IMR-90 (cell line): ENCODE measurements around the gene NUP43. TPM values are rescaled to one million over a fixed set of nuclear protein-coding genes. Genes with fewer than 3 reads are reported as not detected.

Source experiments
- ATAC-seq: fragments of 200-7000 bp; cut with Tn5 transposase; 2 replicates; pipeline ENCODE4 v1.9.1; 2020; ENCODE audit warnings: low read depth, mild to moderate bottlenecking, moderate library complexity
- BruUV-seq: library from RNA; stranded (reverse); fragments of 400-500 nt; replicated peaks from 2 replicates; lab custom pipeline; 2021; lab: Mats Ljungman, UMichigan
- CTCF ChIA-PET: fragments of 300-600 bp; formaldehyde crosslinking; extraction: SDS; loops from one replicate; lab custom pipeline; 2021; ENCODE audit warnings: antibody characterized with exemption; lab: Yijun Ruan, JAX
- POLR2A ChIA-PET: fragments of 300-600 bp; sonication (Branson Sonifier 250); formaldehyde crosslinking; loops from one replicate; lab custom pipeline; 2022; ENCODE audit warnings: antibody characterized with exemption; ENCODE audit not compliant: unreplicated experiment; lab: Charles Lee
- DNase-seq: peaks from one replicate; pipeline ENCODE4 v3.0.0; 2013
- H2AFZ ChIP-seq: replicated peaks from 2 replicates; pipeline ENCODE3; 2013; ENCODE audit warnings: low read length, mild to moderate bottlenecking; ENCODE audit not compliant: poor library complexity
- H2AK5ac ChIP-seq: 2 replicates; pipeline ENCODE4 v1.6.1; 2013; ENCODE audit warnings: low read depth, low read length, inconsistent platforms
- H2AK9ac ChIP-seq: replicated peaks from 2 replicates; pipeline ENCODE3; 2013; ENCODE audit warnings: mild to moderate bottlenecking, low read depth, low read length, moderate library complexity; ENCODE audit not compliant: poor library complexity
- H2BK120ac ChIP-seq: 2 replicates; pipeline ENCODE4 v1.6.1; 2013; ENCODE audit warnings: low read depth, low read length, inconsistent platforms
- H2BK15ac ChIP-seq: 3 replicates; pipeline ENCODE4 v1.6.1; 2013; ENCODE audit warnings: low read depth, low read length, inconsistent platforms
- H2BK20ac ChIP-seq: 2 replicates; pipeline ENCODE4 v1.6.1; 2013; ENCODE audit warnings: low read depth, mild to moderate bottlenecking, inconsistent platforms, low read length, moderate library complexity
- H2BK5ac ChIP-seq: 2 replicates; pipeline ENCODE4 v1.6.1; 2013; ENCODE audit warnings: mild to moderate bottlenecking, low read depth, low read length, inconsistent platforms; ENCODE audit not compliant: poor library complexity, severe bottlenecking
- H3K14ac ChIP-seq: replicated peaks from 2 replicates; pipeline ENCODE4 v1.6.1; 2013; ENCODE audit warnings: low read depth, low read length, inconsistent platforms
- H3K18ac ChIP-seq: 2 replicates; pipeline ENCODE4 v1.6.1; 2013; ENCODE audit warnings: low read depth, low read length, control low read depth
- H3K23ac ChIP-seq: 2 replicates; pipeline ENCODE4 v1.6.1; 2013; ENCODE audit warnings: low read depth, low read length, inconsistent platforms
- H3K27ac ChIP-seq: 2 replicates; pipeline ENCODE4 v1.5.1; 2013; ENCODE audit warnings: mild to moderate bottlenecking, control low read depth, low read length; ENCODE audit not compliant: insufficient read depth
- H3K27me3 ChIP-seq: 2 replicates; pipeline ENCODE4 v1.6.1; 2013; ENCODE audit warnings: low read length; ENCODE audit not compliant: control insufficient read depth, insufficient read depth
- H3K36me3 ChIP-seq: 2 replicates; pipeline ENCODE4 v1.6.1; 2013; ENCODE audit warnings: low read length, mixed read lengths; ENCODE audit not compliant: control insufficient read depth, insufficient read depth
- H3K4ac ChIP-seq: 2 replicates; pipeline ENCODE4 v1.6.1; 2013; ENCODE audit warnings: low read depth, low read length, inconsistent platforms
- H3K4me1 ChIP-seq: 2 replicates; pipeline ENCODE4 v1.6.1; 2013; ENCODE audit warnings: low read length, mixed read lengths; ENCODE audit not compliant: control insufficient read depth, insufficient read depth
- H3K4me2 ChIP-seq: 2 replicates; pipeline ENCODE4 v1.6.1; 2013; ENCODE audit warnings: low read depth, mild to moderate bottlenecking, control low read depth, low read length, moderate library complexity
- H3K4me3 ChIP-seq: 2 replicates; pipeline ENCODE4 v1.5.1; 2013; ENCODE audit warnings: low read depth, mild to moderate bottlenecking, control low read depth, low read length, moderate library complexity; ENCODE audit not compliant: insufficient read depth
- H3K56ac ChIP-seq: 2 replicates; pipeline ENCODE4 v1.6.1; 2013; ENCODE audit warnings: low read length, inconsistent platforms; ENCODE audit not compliant: insufficient read depth; ENCODE audit errors: extremely low read depth
- H3K79me1 ChIP-seq, 2 experiments: 2 replicates each; pipeline ENCODE4 v1.6.1; 2013; ENCODE audit warnings: low read length in 2 of 2, inconsistent platforms in 1 of 2, low read depth in 1 of 2
- H3K9ac ChIP-seq: 2 replicates; pipeline ENCODE4 v1.6.1; 2013; ENCODE audit warnings: low read depth, low read length, control low read depth
- H3K9me1 ChIP-seq: 2 replicates; pipeline ENCODE4 v1.6.1; 2013; ENCODE audit warnings: low read length, inconsistent platforms; ENCODE audit not compliant: insufficient read depth
- H3K9me3 ChIP-seq: 2 replicates; pipeline ENCODE4 v1.6.1; 2013; ENCODE audit warnings: low read length; ENCODE audit not compliant: control insufficient read depth, insufficient read depth
- H4K20me1 ChIP-seq: 2 replicates; pipeline ENCODE4 v1.6.1; 2013; ENCODE audit warnings: low read length, inconsistent platforms; ENCODE audit not compliant: insufficient read depth
- H4K5ac ChIP-seq: 2 replicates; pipeline ENCODE4 v1.6.1; 2013; ENCODE audit warnings: mild to moderate bottlenecking, low read depth, low read length, control low read depth
- H4K8ac ChIP-seq, 2 experiments: 2 replicates each; pipeline ENCODE4 v1.6.1; 2013; ENCODE audit warnings: low read depth in 2 of 2, low read length in 2 of 2, control low read depth in 1 of 2, inconsistent platforms in 1 of 2
- H4K91ac ChIP-seq: 2 replicates; pipeline ENCODE4 v1.6.1; 2013; ENCODE audit warnings: low read depth, low read length, inconsistent platforms; ENCODE audit not compliant: insufficient read depth
- BHLHE40 ChIP-seq: fragments of 150-350 bp; IDR thresholded peaks from 2 replicates; pipeline ENCODE4 v1.6.1; 2016; ENCODE audit warnings: mild to moderate bottlenecking, low read depth, low read length
- CEBPB ChIP-seq: IDR thresholded peaks from 2 replicates; pipeline ENCODE4 v1.6.1; 2012; ENCODE audit warnings: low read depth, low read length, improper control_type of control experiment
- CHD1 ChIP-seq: IDR thresholded peaks from 2 replicates; pipeline ENCODE4 v1.6.1; 2012; ENCODE audit warnings: low read depth, low read length, improper control_type of control experiment
- CTCF ChIP-seq: conservative IDR thresholded peaks from 2 replicates; pipeline ENCODE4 v1.5.1; 2012; ENCODE audit warnings: mild to moderate bottlenecking, low read depth, low read length, improper control_type of control experiment
- ELK1 ChIP-seq: fragments of 150-350 bp; IDR thresholded peaks from 2 replicates; pipeline ENCODE4 v1.6.1; 2016; ENCODE audit warnings: low read depth, mild to moderate bottlenecking, low read length, moderate library complexity, borderline replicate concordance
- FOS ChIP-seq: fragments of 150-350 bp; IDR thresholded peaks from 2 replicates; pipeline ENCODE4 v1.6.1; 2016; ENCODE audit warnings: low read depth, low read length
- MAFK ChIP-seq: IDR thresholded peaks from 2 replicates; pipeline ENCODE4 v1.6.1; 2012; ENCODE audit warnings: low read depth, low read length, improper control_type of control experiment
- MAZ ChIP-seq: IDR thresholded peaks from 2 replicates; pipeline ENCODE4 v1.6.1; 2012; ENCODE audit warnings: low read depth, mild to moderate bottlenecking, low read length, improper control_type of control experiment, moderate library complexity, borderline replicate concordance
- MXI1 ChIP-seq: IDR thresholded peaks from 2 replicates; pipeline ENCODE4 v1.6.1; 2012; ENCODE audit warnings: low read depth, mild to moderate bottlenecking, low read length, moderate library complexity, borderline replicate concordance
- NFE2L2 ChIP-seq: fragments of 150-350 bp; IDR thresholded peaks from 2 replicates; pipeline ENCODE4 v1.6.1; 2016; ENCODE audit warnings: low read depth, mild to moderate bottlenecking, low read length
- POLR2A ChIP-seq: IDR thresholded peaks from 2 replicates; pipeline ENCODE4 v1.6.1; 2012; ENCODE audit warnings: mild to moderate bottlenecking, low read depth, low read length
- RAD21 ChIP-seq: IDR thresholded peaks from 2 replicates; pipeline ENCODE4 v1.6.1; 2012; ENCODE audit warnings: low read length, improper control_type of control experiment
- RCOR1 ChIP-seq: IDR thresholded peaks from 2 replicates; pipeline ENCODE4 v1.6.1; 2012; ENCODE audit warnings: mild to moderate bottlenecking, low read length, improper control_type of control experiment; ENCODE audit not compliant: insufficient replicate concordance
- RFX5 ChIP-seq: IDR thresholded peaks from 2 replicates; pipeline ENCODE4 v1.8.0; 2012; ENCODE audit warnings: low read depth, mild to moderate bottlenecking, low read length, moderate library complexity
- SMC3 ChIP-seq: fragments of 150-350 bp; IDR thresholded peaks from 2 replicates; pipeline ENCODE4 v1.6.1; 2016; ENCODE audit warnings: low read depth, mild to moderate bottlenecking, antibody characterized with exemption, low read length, moderate library complexity
- USF2 ChIP-seq: fragments of 150-350 bp; IDR thresholded peaks from 2 replicates; pipeline ENCODE4 v1.6.1; 2017; ENCODE audit warnings: mild to moderate bottlenecking, antibody characterized with exemption, low read length, low read depth
- WGBS, 2 experiments: methylation state at CpG; one replicate each; pipeline versions ENCODE4 v1.1.5 to v1.1.7; 2013; ENCODE audit warnings: missing lambda C conversion rate in 2 of 2; ENCODE audit not compliant: insufficient read length in 1 of 2; ENCODE audit errors: extremely low coverage in 2 of 2; 5-methylcytosine and 5-hydroxymethylcytosine counted together
- dilution Hi-C: fragments of 300-500 bp; cut with HindIII; formaldehyde crosslinking; loops from one replicate; pipeline ENCODE4 v1.14.3; 2018; ENCODE audit warnings: low sequenced_read_pairs; ENCODE audit not compliant: unreplicated experiment
- in situ Hi-C: fragments of 300-500 bp; cut with MboI; formaldehyde crosslinking; loops from 3 replicates; pipeline ENCODE4 v1.14.3; 2019; ENCODE audit warnings: low sequenced_read_pairs, inconsistent platforms, mixed read lengths
- intact Hi-C: fragments of 100-400 bp; cut with micrococcal nuclease; formaldehyde crosslinking; loops from 2 replicates; pipeline ENCODE4 v1.10.0; 2022
- polyA plus RNA-seq, 3 experiments: library from polyadenylated mRNA; depleted of rRNA; stranded (reverse); fragments of >200 nt; gene quantifications; 2 replicates each; pipeline ENCODE4 v1.2.3, GENCODE V29; 2012; ENCODE audit warnings: low replicate concordance in 1 of 3
- total RNA-seq: library from RNA; depleted of rRNA; stranded (reverse); fragments of >200 nt; gene quantifications from 2 replicates; pipeline ENCODE4 v1.2.3, GENCODE V29; 2012

NUP43 gene
- total and polyA plus RNA-seq, 2 of the 4 experiments (the other 2 are of a cell fraction): 14.2 to 40.5 TPM

GRCh38 chr6:149777624-149778023 is 31.3 kb upstream of the NUP43 start:
- H2BK5ac ChIP-seq: no peak overlapping the region
- no peak overlapping the region for H3K18ac ChIP-seq
- H3K36me3 ChIP-seq: peaks cover 11% of the 10 kb centered on the region
- intact Hi-C loops (no loop called here), dilution Hi-C loops (no loop called here), in situ Hi-C loops (no loop called here)
- 0 out of 2 replicates have a peak, but pooled peaks cover 3% of the 10 kb centered on the region for H3K9me1 ChIP-seq
- no peak overlapping the region for H3K14ac ChIP-seq
- ChIA-PET POLR2A (no interaction called here), CTCF (no interaction called here)
- no peak overlapping the region for H3K4me3 ChIP-seq
- no peak overlapping the region for H4K91ac ChIP-seq
- no peak overlapping the region for H2BK120ac ChIP-seq
- H4K20me1 ChIP-seq: no peaks in the 10 kb centered on the region
- H3K4ac ChIP-seq: no peak overlapping the region
- H3K27ac ChIP-seq: no peak overlapping the region
- H3K56ac ChIP-seq: no peak overlapping the region
- no peak overlapping the region for H2AK5ac ChIP-seq
- no peak overlapping the region for H2AFZ ChIP-seq
- DNase-seq (no peak), ATAC-seq (no peak)
- H4K8ac ChIP-seq: no peak overlapping the region
- no TSS peak for BruUV-seq
- no peak overlapping the region for H4K5ac ChIP-seq
- H2BK20ac ChIP-seq: no peak overlapping the region
- WGBS, 2 experiments: no CpG with 5 or more reads among the region's 1 CpG
- no peaks in the 10 kb centered on the region for H3K27me3 ChIP-seq
- H3K9ac ChIP-seq: no peak overlapping the region
- no peak overlapping the region for H3K4me2 ChIP-seq
- no peak overlapping the region for H3K23ac ChIP-seq
- no peaks in the 10 kb centered on the region for H3K9me3 ChIP-seq
- no peaks in the 10 kb centered on the region for H3K4me1 ChIP-seq
- peaks cover 4 to 16% of the 10 kb centered on the region in 2 experiments; a peak in 3 of 4 replicates for H3K79me1 ChIP-seq
- no peak overlapping the region for H2AK9ac ChIP-seq
- no peak for TF ChIP-seq MAFK
- TF ChIP-seq NFE2L2: no peak
- no peak for TF ChIP-seq CHD1
- TF ChIP-seq RFX5: no peak
- no peak for TF ChIP-seq RAD21
- TF ChIP-seq ELK1: no peak
- TF ChIP-seq MAZ: no peak
- TF ChIP-seq MXI1: no peak
- TF ChIP-seq BHLHE40: no peak
- no peak for TF ChIP-seq CEBPB
- no peak for TF ChIP-seq FOS
- no peak for TF ChIP-seq RCOR1
- TF ChIP-seq SMC3: no peak
- no peak for TF ChIP-seq POLR2A
- no peak for TF ChIP-seq USF2
- no peak for TF ChIP-seq CTCF
- H2BK15ac ChIP-seq: no peak overlapping the region
